GM12878 (cell line): ENCODE results near the gene YEATS2. TPM values are rescaled to one million over a fixed set of nuclear protein-coding genes. Genes with fewer than 3 reads are reported as not detected.

ENCODE experiments used
- ATAC-seq: fragments of 200-7000 bp; cut with Tn5 transposase; 3 replicates; pipeline ENCODE4 v1.9.1; 2020; ENCODE audit warnings: mild to moderate bottlenecking, moderate library complexity
- BruUV-seq: library from RNA; stranded (reverse); fragments of 400-500 nt; replicated peaks from 2 replicates; lab custom pipeline; 2021; lab: Mats Ljungman, UMichigan
- CTCF ChIA-PET: fragments of 300-600 bp; sonication (Branson Sonifier 250); formaldehyde crosslinking; extraction: SDS; loops from one replicate; lab custom pipeline; 2021; ENCODE audit warnings: inconsistent platforms; lab: Yijun Ruan, JAX
- POLR2A ChIA-PET: fragments of 350-600 bp; formaldehyde crosslinking; extraction: SDS; loops from one replicate; lab custom pipeline; 2021; ENCODE audit warnings: inconsistent platforms; lab: Charles Lee
- RAD21 ChIA-PET: fragments of 300-600 bp; sonication (Branson Sonifier 250); formaldehyde crosslinking; loops from one replicate; lab custom pipeline; 2023; ENCODE audit warnings: antibody characterized with exemption; ENCODE audit not compliant: unreplicated experiment; lab: Charles Lee
- SMC1A ChIA-PET: fragments of 300-600 bp; sonication (Branson Sonifier 250); formaldehyde crosslinking; loops from one replicate; lab custom pipeline; 2023; ENCODE audit not compliant: unreplicated experiment, uncharacterized antibody; lab: Charles Lee
- DNase-seq: peaks from one replicate; pipeline ENCODE4 v3.0.0-alpha.2; 2011; ENCODE audit warnings: low read depth, low spot score
- FAIRE-seq: peaks from 3 replicates; lab custom pipeline; 2011; peaks lifted over from hg19 to GRCh38; lab: Jason Lieb, UNC
- H2AFZ ChIP-seq: 2 replicates; pipeline ENCODE4 v1.6.0; 2011; ENCODE audit warnings: low read depth, low read length, control low read depth; ENCODE audit not compliant: control insufficient read depth
- H3K27ac ChIP-seq: 2 replicates; pipeline ENCODE4 v1.5.1; 2011; ENCODE audit warnings: control low read depth; ENCODE audit not compliant: control insufficient read depth, insufficient read depth
- H3K27me3 ChIP-seq, 2 experiments: replicated peaks in 1 of 2; 2 replicates each; pipeline versions ENCODE4 v1.6.0 to v1.6.1; 2011; ENCODE audit warnings: low read length in 1 of 2; ENCODE audit not compliant: control insufficient read depth in 2 of 2, insufficient read depth in 2 of 2
- H3K36me3 ChIP-seq, 2 experiments: 2 replicates each; pipeline ENCODE4 v1.5.1; 2011; ENCODE audit warnings: low read length in 1 of 2; ENCODE audit not compliant: control insufficient read depth in 2 of 2, insufficient read depth in 2 of 2
- H3K4me1 ChIP-seq: 2 replicates; pipeline ENCODE4 v1.6.1; 2011; ENCODE audit warnings: mild to moderate bottlenecking, low read length, moderate library complexity, mixed read lengths; ENCODE audit not compliant: control insufficient read depth, insufficient read depth
- H3K4me2 ChIP-seq: 2 replicates; pipeline ENCODE4 v1.6.0; 2011; ENCODE audit warnings: control low read depth; ENCODE audit not compliant: control insufficient read depth, insufficient read depth
- H3K4me3 ChIP-seq: fragments of 200-600 bp; sonication (generic); 2 replicates; pipeline ENCODE4 v1.5.1; 2016
- H3K79me2 ChIP-seq: 2 replicates; pipeline ENCODE4 v1.6.0; 2011; ENCODE audit warnings: low read length; ENCODE audit not compliant: control insufficient read depth, insufficient read depth
- H3K9ac ChIP-seq: 2 replicates; pipeline ENCODE4 v1.8.0; 2011; ENCODE audit warnings: low read length, control low read depth, mixed read lengths; ENCODE audit not compliant: control insufficient read depth, insufficient read depth
- H3K9me3 ChIP-seq: replicated peaks from 3 replicates; pipeline ENCODE4 v1.5.1; 2011; ENCODE audit warnings: mild to moderate bottlenecking, low read length; ENCODE audit not compliant: control insufficient read depth, insufficient read depth
- H4K20me1 ChIP-seq: 2 replicates; pipeline ENCODE4 v1.6.0; 2011; ENCODE audit not compliant: control insufficient read depth, insufficient read depth
- BCL3 ChIP-seq: IDR thresholded peaks from 2 replicates; pipeline ENCODE4 v1.6.1; 2011; ENCODE audit warnings: borderline replicate concordance, low read depth, mild to moderate bottlenecking, moderate library complexity, low read length; ENCODE audit not compliant: insufficient read depth, poor library complexity, severe bottlenecking
- FOXM1 ChIP-seq: IDR thresholded peaks from 2 replicates; pipeline ENCODE4 v1.6.1; 2012; ENCODE audit warnings: low read depth, mild to moderate bottlenecking, inconsistent platforms, low read length, moderate library complexity
- JUNB ChIP-seq: IDR thresholded peaks from 2 replicates; pipeline ENCODE4 v1.6.1; 2016; ENCODE audit warnings: antibody characterized with exemption, mild to moderate bottlenecking
- PRDM15 ChIP-seq: fragments of 450-650 bp; formaldehyde crosslinking; IDR thresholded peaks from 2 replicates; pipeline ENCODE4 v1.4.0; 2020; ENCODE audit warnings: mild to moderate bottlenecking, moderate library complexity
- TARDBP ChIP-seq: IDR thresholded peaks from 2 replicates; pipeline ENCODE4 v1.6.1; 2016; ENCODE audit warnings: borderline replicate concordance
- ZNF217 ChIP-seq: fragments of 450-650 bp; IDR thresholded peaks from 2 replicates; pipeline ENCODE4 v1.6.1; 2017; ENCODE audit warnings: antibody characterized with exemption, mild to moderate bottlenecking
- ZNF687 ChIP-seq: fragments of 450-650 bp; IDR thresholded peaks from 2 replicates; pipeline ENCODE4 v1.6.1; 2017; ENCODE audit warnings: mild to moderate bottlenecking, moderate library complexity
- WGBS: methylation state at CpG from one replicate; pipeline ENCODE4 v1.1.6; 2016; ENCODE audit warnings: low lambda C conversion rate; ENCODE audit not compliant: insufficient replicate concordance, insufficient coverage; ENCODE audit errors: missing lambda C conversion rate; 5-methylcytosine and 5-hydroxymethylcytosine counted together
- in situ Hi-C: fragments of 300-500 bp; cut with MboI; formaldehyde crosslinking; loops from 9 replicates; pipeline ENCODE4 v1.14.3; 2018; ENCODE audit warnings: mixed read lengths
- intact Hi-C: fragments of 100-400 bp; cut with micrococcal nuclease; formaldehyde crosslinking; loops from one replicate; pipeline ENCODE4 v1.14.2; 2022; ENCODE audit not compliant: unreplicated experiment
- polyA plus RNA-seq, 11 experiments: library from polyadenylated mRNA; depleted of rRNA in 4 of 11; unstranded in 6 of 11; stranded (reverse) in 5 of 11; fragments of >200 nt; fragmentation: Nextera tagmentation in 4 of 11; fragmentation: Illumina TruSeq in 1 of 11; extraction: Ambion mirVana in 4 of 11; extraction: Trizol in 1 of 11; gene quantifications; 1 replicate in 1 of 11; 2 replicates in 10 of 11; pipeline versions ENCODE4 v1.2.1 to v1.2.3, GENCODE V29; 2011 to 2016; ENCODE audit warnings: inconsistent platforms in 2 of 11, missing spikeins in 2 of 11, low read depth in 1 of 11
- total RNA-seq, 4 experiments: library from RNA; depleted of rRNA in 3 of 4; stranded (reverse); fragments of >200 nt in 3 of 4; fragmentation: Illumina TruSeq in 1 of 4; extraction: Trizol in 1 of 4; gene quantifications; 2 replicates each; pipeline versions ENCODE4 v1.2.1 to v1.2.3, GENCODE V29; 2013 to 2021

Gene YEATS2
- total and polyA plus RNA-seq, 10 of the 15 experiments (the other 5 are each of a cell fraction or from before 2014, with no cell fraction given), result 1.9 to 65.3 (median 25.8) TPM

GRCh38 chr3:183680061-183680460, 17.5 kb upstream of the YEATS2 start:
- no peaks in the 10 kb centered on the region for H4K20me1 ChIP-seq

More at GRCh38 chr3:183680061-183680460, 17.5 kb upstream of the YEATS2 start:
- Histone ChIP-seq H3K36me3 (no peaks in the 10 kb centered on the region), H3K4me2 (no peak overlapping the region), H3K27me3 (no peaks in the 10 kb centered on the region)
- CTCF ChIA-PET, result interaction anchor here (0.6 kb wide), 1 partner anchor 15 kb away, joined by 3 read pairs; no protein-coding TSS in a partner anchor
- no peak for ATAC-seq
- RAD21 ChIA-PET, result no interaction called here
- POLR2A ChIA-PET, result interaction anchor here (1.4 kb wide), 1 partner anchor 16 kb away, joined by 3 read pairs; no protein-coding TSS in a partner anchor
- no TSS peak for BruUV-seq
- TF ChIP-seq BCL3 (peak; percentile 65), PRDM15 (CRISPR knock-in tag) (no peak), FOXM1 (no peak), TARDBP (no peak), JUNB (no peak), ZNF687 (no peak), ZNF217 (no peak)
- TF ChIP-seq, all 136 proteins: peak for 1
- intact Hi-C loops, result no loop called here
- no peaks in the 10 kb centered on the region for H3K9me3 ChIP-seq
- in situ Hi-C loops, result no loop called here
- no peak overlapping the region for H3K27ac ChIP-seq
- FAIRE-seq, result no peak
- 85% methylated on average over 3 of the region's 3 CpGs for WGBS
- DNase-seq, result no peak
- H3K4me3 ChIP-seq, result no peak overlapping the region
- no peaks in the 10 kb centered on the region for H3K79me2 ChIP-seq
- no peaks in the 10 kb centered on the region for H3K4me1 ChIP-seq
- no peak overlapping the region for H3K9ac ChIP-seq
- SMC1A ChIA-PET, result interaction anchor here (0.8 kb wide), 1 partner anchor 17 kb away, joined by 3 read pairs; no protein-coding TSS in a partner anchor
- no peak overlapping the region for H2AFZ ChIP-seq
